Neuronal stem cell (in vitro differentiated cells): ENCODE data around the gene SLC30A4.

Experiments
- DNase-seq: peaks from one replicate; pipeline ENCODE4 v3.0.0-alpha.2; 2013; ENCODE audit warnings: low spot score
- H2AFZ ChIP-seq: one replicate; pipeline ENCODE4 v1.6.1; 2013; ENCODE audit warnings: mild to moderate bottlenecking, low read length, inconsistent platforms
- H2AK5ac ChIP-seq: 2 replicates; pipeline ENCODE4 v1.6.1; 2013; ENCODE audit warnings: low read depth, mild to moderate bottlenecking, inconsistent platforms, low read length, moderate library complexity, mixed read lengths
- H2BK120ac ChIP-seq: 2 replicates; pipeline ENCODE4 v1.6.1; 2013; ENCODE audit warnings: low read depth, mild to moderate bottlenecking, inconsistent platforms, low read length, moderate library complexity, mixed read lengths
- H2BK12ac ChIP-seq: one replicate; pipeline ENCODE4 v1.6.1; 2013; ENCODE audit warnings: low read length, inconsistent platforms
- H2BK15ac ChIP-seq: 2 replicates; pipeline ENCODE4 v1.6.1; 2013; ENCODE audit warnings: mild to moderate bottlenecking, low read length, inconsistent platforms, mixed read lengths
- H2BK5ac ChIP-seq: one replicate; pipeline ENCODE4 v1.6.1; 2013; ENCODE audit warnings: inconsistent platforms, mild to moderate bottlenecking, low read length, moderate library complexity
- H3K14ac ChIP-seq: one replicate; pipeline ENCODE4 v1.6.1; 2013; ENCODE audit warnings: low read length, inconsistent platforms
- H3K18ac ChIP-seq: 2 replicates; pipeline ENCODE4 v1.6.1; 2013; ENCODE audit warnings: low read length, inconsistent platforms
- H3K23ac ChIP-seq: 2 replicates; pipeline ENCODE4 v1.6.1; 2013; ENCODE audit warnings: low read depth, mild to moderate bottlenecking, mixed read lengths, low read length, inconsistent platforms; ENCODE audit not compliant: poor library complexity
- H3K27ac ChIP-seq: replicated peaks from 3 replicates; pipeline ENCODE4 v1.5.1; 2013; ENCODE audit warnings: low read length, inconsistent platforms
- H3K27me3 ChIP-seq, 3 experiments: 2 replicates each; pipeline ENCODE4 v1.6.1; 2013; ENCODE audit warnings: low read length in 3 of 3, mild to moderate bottlenecking in 2 of 3, inconsistent platforms in 1 of 3, low read depth in 1 of 3, mixed read lengths in 1 of 3, moderate library complexity in 1 of 3; ENCODE audit not compliant: control insufficient read depth in 3 of 3, insufficient read depth in 3 of 3
- H3K36me3 ChIP-seq, 2 donors: replicated peaks in 1 of 2; 2 replicates each; pipeline ENCODE4 v1.6.1; 2013; ENCODE audit warnings: low read length in 2 of 2; ENCODE audit not compliant: control insufficient read depth in 2 of 2, insufficient read depth in 2 of 2
- H3K4ac ChIP-seq: 2 replicates; pipeline ENCODE4 v1.6.1; 2013; ENCODE audit warnings: inconsistent platforms, mild to moderate bottlenecking, low read length, moderate library complexity
- H3K4me1 ChIP-seq, 2 donors: 1 replicate in 1 of 2; 2 replicates in 1 of 2; pipeline ENCODE4 v1.6.1; 2013; ENCODE audit warnings: low read length in 2 of 2, low read depth in 1 of 2; ENCODE audit not compliant: control insufficient read depth in 2 of 2, insufficient read depth in 1 of 2
- H3K4me2 ChIP-seq: one replicate; pipeline ENCODE4 v1.6.1; 2013; ENCODE audit warnings: mild to moderate bottlenecking, low read length, inconsistent platforms; ENCODE audit not compliant: insufficient read depth, poor library complexity, severe bottlenecking
- H3K4me3 ChIP-seq, 2 donors: 2 replicates each; pipeline ENCODE4 v1.5.1; 2013; ENCODE audit warnings: low read length in 2 of 2, mild to moderate bottlenecking in 2 of 2, inconsistent platforms in 1 of 2, moderate library complexity in 1 of 2
- H3K79me1 ChIP-seq: one replicate; pipeline ENCODE4 v1.6.1; 2013; ENCODE audit warnings: low read depth, mild to moderate bottlenecking, inconsistent platforms, low read length, moderate library complexity
- H3K9ac ChIP-seq: one replicate; pipeline ENCODE4 v1.6.1; 2013; ENCODE audit warnings: mild to moderate bottlenecking, low read depth, low read length, inconsistent platforms; ENCODE audit not compliant: poor library complexity
- H3K9me3 ChIP-seq, 2 donors: replicated peaks in 1 of 2; 2 replicates each; pipeline versions ENCODE3 to v1.6.1; 2013; ENCODE audit warnings: low read length in 2 of 2, mild to moderate bottlenecking in 2 of 2, inconsistent platforms in 1 of 2, low read depth in 1 of 2, mixed read lengths in 1 of 2, moderate library complexity in 1 of 2; ENCODE audit not compliant: control insufficient read depth in 2 of 2, insufficient read depth in 1 of 2
- H4K8ac ChIP-seq: one replicate; pipeline ENCODE4 v1.6.1; 2013; ENCODE audit warnings: low read depth, mild to moderate bottlenecking, inconsistent platforms, low read length, moderate library complexity
- H4K91ac ChIP-seq: one replicate; pipeline ENCODE4 v1.6.1; 2013; ENCODE audit warnings: low read length, low read depth, mild to moderate bottlenecking, inconsistent platforms; ENCODE audit not compliant: poor library complexity
- WGBS, 2 donors: extraction: QIAGEN DNeasy Blood & Tissue Kit; methylation state at CpG; one replicate each; pipeline ENCODE4 v1.1.7; 2013; ENCODE audit warnings: missing lambda C conversion rate in 2 of 2, mixed read lengths in 1 of 2; ENCODE audit not compliant: insufficient read length in 2 of 2, insufficient replicate concordance in 1 of 2; ENCODE audit errors: extremely low coverage in 2 of 2; 5-methylcytosine and 5-hydroxymethylcytosine counted together

SLC30A4 gene

GRCh38 chr15:45442507-45443135 lies 79.9 kb downstream of the SLC30A4 start:
- WGBS, 2 donors, result no CpG with 5 or more reads among the region's 5 CpGs
- Histone ChIP-seq H2BK15ac (no peak overlapping the region), H3K9ac (no peak overlapping the region), H2BK12ac (no peak overlapping the region), H2BK120ac (no peak overlapping the region), H3K4me1 (no peaks in the 10 kb centered on the region), H3K18ac (no peak overlapping the region), H3K4ac (no peak overlapping the region), H3K14ac (no peak overlapping the region), H3K27me3 (peaks cover 0 to 23% (median 0%) of the 10 kb centered on the region in 3 experiments), H2AFZ (no peak overlapping the region), H3K4me2 (no peak overlapping the region), H4K8ac (no peak overlapping the region), H4K91ac (no peak overlapping the region), H3K23ac (no peak overlapping the region), H2BK5ac (no peak overlapping the region), H3K79me1 (no peaks in the 10 kb centered on the region), H3K36me3 (no peaks in the 10 kb centered on the region), H2AK5ac (no peak overlapping the region), H3K4me3 (no peak overlapping the region), H3K9me3 (no peaks in the 10 kb centered on the region), H3K27ac (no peak overlapping the region)
- DNase-seq, result no peak

- H2BK15ac ChIP-seq, result no peak overlapping the region
- H2AK5ac ChIP-seq, result no peak overlapping the region
- H3K4me3 ChIP-seq, result no peak overlapping the region
- H3K9me3 ChIP-seq, result no peaks in the 10 kb centered on the region
- no peaks in the 10 kb centered on the region for H3K79me1 ChIP-seq
- no peak overlapping the region for H2BK12ac ChIP-seq
- H3K4me1 ChIP-seq, result no peaks in the 10 kb centered on the region
- no peak overlapping the region for H2AFZ ChIP-seq
- H2BK120ac ChIP-seq, result no peak overlapping the region
- H4K91ac ChIP-seq, result no peak overlapping the region
- no peaks in the 10 kb centered on the region for H3K36me3 ChIP-seq
- H3K18ac ChIP-seq, result no peak overlapping the region
- H3K23ac ChIP-seq, result no peak overlapping the region
- no peak overlapping the region for H2BK5ac ChIP-seq
- H3K14ac ChIP-seq, result no peak overlapping the region
- H3K4me2 ChIP-seq, result no peak overlapping the region
- DNase-seq, result no peak
- H3K4ac ChIP-seq, result no peak overlapping the region
- H3K9ac ChIP-seq, result no peak overlapping the region
- H4K8ac ChIP-seq, result no peak overlapping the region
- no peak overlapping the region for H3K27ac ChIP-seq
- no CpG with 5 or more reads among the region's 8 CpGs for WGBS, 2 donors
- peaks cover 0 to 22% (median 0%) of the 10 kb centered on the region in 3 experiments for H3K27me3 ChIP-seq
Measured at GRCh38 chr15:45441686-45442085, 80.9 kb downstream of the SLC30A4 start.

GRCh38 chr15:45441036-45441435 lies 81.5 kb downstream of the SLC30A4 start:
- no peak overlapping the region for H2AK5ac ChIP-seq
- no peak overlapping the region for H4K91ac ChIP-seq
- H3K4ac ChIP-seq, result no peak overlapping the region
- no peak overlapping the region for H2BK120ac ChIP-seq
- H2AFZ ChIP-seq, result no peak overlapping the region
- H2BK12ac ChIP-seq, result no peak overlapping the region
- H3K18ac ChIP-seq, result no peak overlapping the region
- H3K4me1 ChIP-seq, result no peaks in the 10 kb centered on the region
- no peak overlapping the region for H3K4me2 ChIP-seq
- H2BK15ac ChIP-seq, result no peak overlapping the region
- no peak overlapping the region for H2BK5ac ChIP-seq
- no peaks in the 10 kb centered on the region for H3K79me1 ChIP-seq
- no peak overlapping the region for H4K8ac ChIP-seq
- no peak for DNase-seq
- no peak overlapping the region for H3K23ac ChIP-seq
- no peak overlapping the region for H3K27ac ChIP-seq
- peaks cover 0 to 17% (median 0%) of the 10 kb centered on the region in 3 experiments for H3K27me3 ChIP-seq
- H3K4me3 ChIP-seq, result no peak overlapping the region
- H3K9ac ChIP-seq, result no peak overlapping the region
- no peaks in the 10 kb centered on the region for H3K36me3 ChIP-seq
- H3K9me3 ChIP-seq, result no peaks in the 10 kb centered on the region
- H3K14ac ChIP-seq, result no peak overlapping the region

GRCh38 chr15:45439521-45440260 lies 82.9 kb downstream of the SLC30A4 start:
- no peak overlapping the region for H2AK5ac ChIP-seq
- no peak overlapping the region for H2BK120ac ChIP-seq
- H3K4ac ChIP-seq, result no peak overlapping the region
- no peak overlapping the region for H3K23ac ChIP-seq
- H3K18ac ChIP-seq, result no peak overlapping the region
- H3K27me3 ChIP-seq, result peaks cover 0 to 10% (median 0%) of the 10 kb centered on the region in 3 experiments
- H2BK15ac ChIP-seq, result no peak overlapping the region
- no peaks in the 10 kb centered on the region for H3K9me3 ChIP-seq
- H3K4me2 ChIP-seq, result no peak overlapping the region
- no peak overlapping the region for H2BK12ac ChIP-seq
- H3K27ac ChIP-seq, result no peak overlapping the region
- H4K91ac ChIP-seq, result no peak overlapping the region
- no peak overlapping the region for H3K9ac ChIP-seq
- H2AFZ ChIP-seq, result no peak overlapping the region
- H3K4me1 ChIP-seq, result no peaks in the 10 kb centered on the region
- H4K8ac ChIP-seq, result no peak overlapping the region
- DNase-seq, result no peak
- no peaks in the 10 kb centered on the region for H3K36me3 ChIP-seq
- no peak overlapping the region for H3K14ac ChIP-seq
- H3K4me3 ChIP-seq, result no peak overlapping the region
- no peak overlapping the region for H2BK5ac ChIP-seq
- WGBS, 2 donors, result no CpG with 5 or more reads among the region's 5 CpGs
- no peaks in the 10 kb centered on the region for H3K79me1 ChIP-seq
